Measurements from ENCODE around the gene ZFPM1. TPM values are rescaled to one million over a fixed set of nuclear protein-coding genes. Genes with fewer than 3 reads are reported as not detected.

Gene ZFPM1
- total RNA-seq, 1 experiment from 2014 or later: 5.0 TPM

DNA sequence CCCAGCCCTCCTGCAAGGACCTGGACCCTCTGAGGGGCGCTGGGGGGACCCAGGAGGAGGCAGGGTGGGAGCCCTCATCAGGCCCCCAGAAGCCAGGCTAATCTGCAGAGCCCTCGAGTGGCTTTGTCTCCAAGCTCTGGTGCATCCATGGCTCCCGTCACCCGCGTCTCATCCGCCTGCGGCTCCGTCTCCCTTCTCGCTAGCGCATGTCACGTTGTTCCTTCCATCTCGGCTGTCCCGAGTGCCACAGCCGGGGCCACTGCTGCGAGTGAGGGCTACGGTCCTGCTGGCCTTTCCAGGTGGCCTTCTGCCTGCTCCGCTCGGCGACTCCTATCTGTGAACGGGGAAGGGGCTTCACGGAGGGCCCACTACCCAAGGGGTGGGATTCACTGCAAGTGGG is 53.6 kb downstream of the ZFPM1 start:
- no peaks in the 10 kb centered on the region for H3K9me3 Mint-ChIP-seq (ENCODE audit: unreplicated experiment)
- no peak overlapping the region for H3K27ac Mint-ChIP-seq (ENCODE audit: low read depth, unreplicated experiment)
- TF ChIP-seq, protein P1, sequence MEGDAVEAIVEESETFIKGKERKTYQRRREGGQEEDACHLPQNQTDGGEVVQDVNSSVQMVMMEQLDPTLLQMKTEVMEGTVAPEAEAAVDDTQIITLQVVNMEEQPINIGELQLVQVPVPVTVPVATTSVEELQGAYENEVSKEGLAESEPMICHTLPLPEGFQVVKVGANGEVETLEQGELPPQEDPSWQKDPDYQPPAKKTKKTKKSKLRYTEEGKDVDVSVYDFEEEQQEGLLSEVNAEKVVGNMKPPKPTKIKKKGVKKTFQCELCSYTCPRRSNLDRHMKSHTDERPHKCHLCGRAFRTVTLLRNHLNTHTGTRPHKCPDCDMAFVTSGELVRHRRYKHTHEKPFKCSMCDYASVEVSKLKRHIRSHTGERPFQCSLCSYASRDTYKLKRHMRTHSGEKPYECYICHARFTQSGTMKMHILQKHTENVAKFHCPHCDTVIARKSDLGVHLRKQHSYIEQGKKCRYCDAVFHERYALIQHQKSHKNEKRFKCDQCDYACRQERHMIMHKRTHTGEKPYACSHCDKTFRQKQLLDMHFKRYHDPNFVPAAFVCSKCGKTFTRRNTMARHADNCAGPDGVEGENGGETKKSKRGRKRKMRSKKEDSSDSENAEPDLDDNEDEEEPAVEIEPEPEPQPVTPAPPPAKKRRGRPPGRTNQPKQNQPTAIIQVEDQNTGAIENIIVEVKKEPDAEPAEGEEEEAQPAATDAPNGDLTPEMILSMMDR (IDR thresholded peaks at IDR 0.05; ENCODE audit: unreplicated experiment): no peak
- intact Hi-C loops (cut with micrococcal nuclease): no loop called here
- H3K27me3 Mint-ChIP-seq (ENCODE audit: insufficient read depth, unreplicated experiment): no peaks in the 10 kb centered on the region
- H3K36me3 Mint-ChIP-seq (ENCODE audit: insufficient read depth, unreplicated experiment): peaks cover 6% of the 10 kb centered on the region
- ChIA-PET CTCF (no interaction called here), POLR2A (no interaction called here)
- BruUV-seq (replicated peaks): no TSS peak
- no peak overlapping the region for H3K4me3 Mint-ChIP-seq (ENCODE audit: unreplicated experiment)
- no peak for DNase-seq (ENCODE audit: unreplicated experiment)
- no peaks in the 10 kb centered on the region for H3K4me1 Mint-ChIP-seq (ENCODE audit: insufficient read depth, unreplicated experiment)

DNA sequence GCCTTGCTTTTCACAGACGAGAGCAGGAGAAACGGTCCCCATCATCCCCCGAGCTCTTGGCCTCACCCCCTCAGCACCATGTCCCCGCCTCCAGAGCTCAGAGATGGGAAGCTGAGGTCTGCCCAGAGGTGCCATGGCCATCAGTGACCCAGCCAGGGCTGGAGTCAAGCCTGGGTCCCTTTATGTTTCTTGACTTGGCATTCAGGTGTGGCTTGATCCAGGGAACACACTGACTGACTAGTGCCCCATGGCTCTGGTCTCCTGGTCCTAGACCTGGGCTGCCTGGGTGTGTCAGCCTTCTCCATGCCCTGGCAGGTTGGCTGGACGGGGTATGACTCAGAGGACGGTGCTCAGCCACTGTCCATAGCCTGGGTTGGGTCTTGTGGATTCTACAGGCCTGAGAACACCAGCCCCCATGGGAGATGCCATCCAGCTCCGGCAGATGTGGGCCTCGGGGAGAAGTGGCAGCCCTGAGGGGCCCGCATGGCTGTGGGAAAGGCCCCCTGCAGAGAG is 54.2 kb downstream of the ZFPM1 start:
- no peak overlapping the region for H3K4me3 Mint-ChIP-seq (ENCODE audit: unreplicated experiment)
- H3K36me3 Mint-ChIP-seq (ENCODE audit: insufficient read depth, unreplicated experiment): peaks cover 6% of the 10 kb centered on the region
- no peaks in the 10 kb centered on the region for H3K4me1 Mint-ChIP-seq (ENCODE audit: insufficient read depth, unreplicated experiment)
- no peak overlapping the region for H3K27ac Mint-ChIP-seq (ENCODE audit: low read depth, unreplicated experiment)
- TF ChIP-seq, protein P1 (IDR thresholded peaks at IDR 0.05; ENCODE audit: unreplicated experiment): no peak
- H3K9me3 Mint-ChIP-seq (ENCODE audit: unreplicated experiment): no peaks in the 10 kb centered on the region
- ChIA-PET CTCF (no interaction called here), POLR2A (no interaction called here)
- H3K27me3 Mint-ChIP-seq (ENCODE audit: insufficient read depth, unreplicated experiment): no peaks in the 10 kb centered on the region
- intact Hi-C loops (cut with micrococcal nuclease): no loop called here
- DNase-seq (ENCODE audit: unreplicated experiment): peak; percentile 54
- no TSS peak for BruUV-seq (replicated peaks)

DNA sequence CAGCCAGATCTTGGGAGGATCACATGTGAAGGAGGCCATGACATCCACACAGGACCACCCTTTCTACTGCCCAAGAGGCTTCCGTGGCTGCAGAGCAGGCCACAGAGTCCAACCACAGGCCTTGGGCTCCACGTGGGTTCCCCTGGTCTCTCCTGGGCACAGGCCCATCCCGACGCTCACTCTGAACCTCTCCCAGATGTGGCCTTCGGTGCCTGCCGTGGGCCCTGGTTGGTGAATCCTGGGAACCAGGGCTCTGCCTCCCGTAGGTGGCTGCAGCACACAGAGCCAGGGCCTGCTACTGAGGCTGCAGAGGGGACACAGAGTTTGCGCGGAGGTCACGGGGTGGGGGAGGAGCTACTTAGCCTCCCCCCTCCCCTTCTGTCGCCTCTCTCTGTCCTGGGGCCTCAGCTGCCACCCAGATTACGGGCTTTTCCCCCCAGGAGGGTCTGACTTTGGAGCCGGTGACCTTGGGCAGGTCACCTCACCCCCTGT is 55.3 kb downstream of the ZFPM1 start:
- no peaks in the 10 kb centered on the region for H3K4me1 Mint-ChIP-seq (ENCODE audit: insufficient read depth, unreplicated experiment)
- CTCF ChIA-PET: interaction anchor here (0.7 kb wide), 1 partner anchor 36 kb away, joined by 3 read pairs; no protein-coding TSS in a partner anchor
- no peaks in the 10 kb centered on the region for H3K27me3 Mint-ChIP-seq (ENCODE audit: insufficient read depth, unreplicated experiment)
- POLR2A ChIA-PET: no interaction called here
- H3K9me3 Mint-ChIP-seq (ENCODE audit: unreplicated experiment): no peaks in the 10 kb centered on the region
- no TSS peak for BruUV-seq (replicated peaks)
- H3K36me3 Mint-ChIP-seq (ENCODE audit: insufficient read depth, unreplicated experiment): peaks cover 6% of the 10 kb centered on the region
- no peak for DNase-seq (ENCODE audit: unreplicated experiment)
- TF ChIP-seq, protein P1 (IDR thresholded peaks at IDR 0.05; ENCODE audit: unreplicated experiment): no peak
- intact Hi-C loops (cut with micrococcal nuclease): no loop called here
- H3K27ac Mint-ChIP-seq (ENCODE audit: low read depth, unreplicated experiment): no peak overlapping the region
- no peak overlapping the region for H3K4me3 Mint-ChIP-seq (ENCODE audit: unreplicated experiment)

DNA sequence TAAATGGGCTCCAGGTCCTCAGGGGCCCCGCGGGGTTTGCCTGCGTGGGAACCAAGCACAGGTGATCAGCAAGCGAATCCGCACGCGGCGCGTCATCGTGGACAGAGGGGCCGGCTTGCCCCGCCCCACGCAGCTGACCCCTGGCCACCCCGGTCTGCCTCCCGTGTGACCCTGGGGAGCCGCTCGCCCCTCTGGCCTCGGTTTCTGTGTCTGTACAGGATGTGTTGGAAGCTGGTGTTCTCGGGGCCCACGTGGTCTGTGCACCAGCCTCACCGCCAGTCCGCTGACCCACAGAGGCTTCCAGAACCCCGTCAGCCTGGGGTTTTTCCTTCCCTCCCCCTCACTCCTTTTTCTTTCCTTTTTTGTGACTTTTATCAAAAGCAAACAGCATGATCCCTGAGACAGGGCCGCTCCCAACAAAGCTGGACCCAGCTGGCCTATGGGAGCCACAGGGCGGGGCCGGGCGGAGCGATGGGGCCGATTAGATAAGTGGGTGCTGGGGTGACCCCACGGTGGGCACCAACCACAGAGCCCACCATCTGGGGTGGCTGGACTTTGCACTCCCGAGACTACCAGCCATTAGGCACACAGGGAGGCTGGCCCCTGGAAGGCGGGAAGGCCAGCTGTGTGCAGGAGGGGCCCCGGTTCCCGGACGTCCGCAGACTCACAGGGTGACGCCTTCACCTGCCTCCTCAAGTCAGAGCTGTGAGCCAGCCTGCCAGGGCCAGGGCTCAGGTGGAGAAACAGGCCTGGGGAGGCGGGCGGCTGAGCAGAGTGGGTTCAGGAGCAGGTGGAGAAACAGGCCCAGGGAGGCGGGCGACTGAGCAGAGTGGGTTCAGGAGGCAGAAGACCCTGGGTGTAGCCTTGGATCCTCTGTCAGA is 56.0 kb downstream of the ZFPM1 start:
- no peaks in the 10 kb centered on the region for H3K9me3 Mint-ChIP-seq (ENCODE audit: unreplicated experiment)
- BruUV-seq (replicated peaks): no TSS peak
- intact Hi-C loops (cut with micrococcal nuclease): no loop called here
- no peak overlapping the region for H3K27ac Mint-ChIP-seq (ENCODE audit: low read depth, unreplicated experiment)
- peaks cover 6% of the 10 kb centered on the region for H3K36me3 Mint-ChIP-seq (ENCODE audit: insufficient read depth, unreplicated experiment)
- no peak overlapping the region for H3K4me3 Mint-ChIP-seq (ENCODE audit: unreplicated experiment)
- no peaks in the 10 kb centered on the region for H3K4me1 Mint-ChIP-seq (ENCODE audit: insufficient read depth, unreplicated experiment)
- CTCF ChIA-PET: interaction anchor here (0.7 kb wide), 1 partner anchor 37 kb away, joined by 3 read pairs; no protein-coding TSS in a partner anchor
- no peak for DNase-seq (ENCODE audit: unreplicated experiment)
- TF ChIP-seq, protein P1 (IDR thresholded peaks at IDR 0.05; ENCODE audit: unreplicated experiment): no peak
- no peaks in the 10 kb centered on the region for H3K27me3 Mint-ChIP-seq (ENCODE audit: insufficient read depth, unreplicated experiment)
- POLR2A ChIA-PET: no interaction called here
